Mucosa of stomach (tissue), 1 donor: ENCODE data around the gene VEGFA.

Experiments used
- H3K27me3 ChIP-seq: one replicate; pipeline ENCODE4 v1.7.0; 2013; ENCODE audit warnings: mild to moderate bottlenecking, low read length; ENCODE audit not compliant: control insufficient read depth, insufficient read depth
- H3K36me3 ChIP-seq: one replicate; pipeline ENCODE4 v1.7.0; 2013; ENCODE audit warnings: low read length; ENCODE audit not compliant: control insufficient read depth, insufficient read depth
- H3K4me1 ChIP-seq: one replicate; pipeline ENCODE4 v1.7.0; 2013; ENCODE audit warnings: mild to moderate bottlenecking, low read length; ENCODE audit not compliant: control insufficient read depth, insufficient read depth
- H3K4me3 ChIP-seq: one replicate; pipeline ENCODE4 v1.7.0; 2013; ENCODE audit warnings: low read length
- H3K9ac ChIP-seq: one replicate; pipeline ENCODE4 v1.7.0; 2013; ENCODE audit warnings: mild to moderate bottlenecking, low read length, moderate library complexity
- H3K9me3 ChIP-seq: one replicate; pipeline ENCODE4 v1.7.0; 2013; ENCODE audit warnings: mild to moderate bottlenecking, low read length, moderate library complexity; ENCODE audit not compliant: control insufficient read depth
- donor health status: Pancreatic carcinoma.

VEGFA gene

DNA sequence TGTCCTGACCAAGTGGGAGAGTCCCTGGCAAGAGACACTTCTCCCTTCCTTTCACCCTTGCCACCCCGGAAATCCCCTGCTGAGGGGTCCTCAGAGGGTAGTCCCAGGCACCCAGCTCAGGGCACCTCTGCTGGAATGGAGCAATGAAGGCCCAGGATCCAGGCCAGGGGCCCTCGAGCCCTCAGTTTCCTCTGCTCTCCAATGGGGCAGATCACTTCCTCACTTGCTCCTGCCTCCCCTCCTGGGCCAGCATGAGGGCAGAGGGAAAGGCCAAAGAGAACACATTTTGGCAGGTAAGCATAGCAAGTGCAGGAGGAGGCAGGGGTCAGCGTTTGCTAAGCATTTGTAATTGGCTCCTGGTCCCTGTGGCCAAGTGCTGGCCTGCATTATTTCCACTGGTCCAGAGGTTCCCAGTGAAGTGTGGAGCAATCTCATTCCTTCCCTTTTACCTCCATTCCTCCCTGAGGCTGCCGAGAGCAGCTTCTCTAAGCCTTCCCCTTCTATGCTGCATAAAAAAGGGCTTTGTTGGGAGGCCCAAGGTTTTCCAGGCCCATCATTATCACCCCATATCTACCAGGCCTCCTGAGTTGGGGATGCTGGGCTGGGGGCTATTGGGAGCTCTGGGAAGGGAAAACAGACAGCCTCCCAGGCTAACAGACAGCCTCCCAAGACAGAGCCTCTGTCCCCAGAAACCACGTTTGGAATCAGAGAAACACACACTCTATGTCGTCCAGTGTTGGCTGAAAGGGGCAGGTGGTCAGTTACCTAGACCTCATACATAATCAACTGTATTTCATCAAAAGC, 28.8 kb upstream of the VEGFA start:
- Histone ChIP-seq H3K9ac (no peak overlapping the region), H3K9me3 (no peaks in the 10 kb centered on the region), H3K4me1 (peaks cover 19% of the 10 kb centered on the region), H3K4me3 (no peak overlapping the region), H3K36me3 (no peaks in the 10 kb centered on the region), H3K27me3 (no peaks in the 10 kb centered on the region)

DNA sequence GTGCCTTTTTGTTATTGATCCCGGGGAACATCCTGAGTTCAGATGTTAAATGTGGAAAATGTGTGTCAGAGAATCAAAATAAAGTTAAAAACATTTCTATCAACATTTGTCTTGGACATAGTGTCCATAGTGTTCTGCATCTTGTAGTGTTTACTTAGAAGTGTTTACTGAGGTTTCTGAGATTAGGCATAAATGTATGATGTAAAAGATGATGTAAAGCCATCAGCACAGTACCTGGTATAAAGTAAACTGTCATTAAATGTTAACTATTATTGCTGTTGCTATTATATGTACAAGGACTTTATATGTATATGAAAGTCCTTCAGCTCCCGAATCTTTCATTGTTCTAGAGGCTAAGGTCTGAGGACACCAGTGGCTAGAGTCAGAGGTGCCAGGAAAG, 28.2 kb upstream of the VEGFA start:
- Histone ChIP-seq H3K9ac (no peak overlapping the region), H3K36me3 (no peaks in the 10 kb centered on the region), H3K9me3 (no peaks in the 10 kb centered on the region), H3K27me3 (no peaks in the 10 kb centered on the region), H3K4me3 (no peak overlapping the region), H3K4me1 (peaks cover 19% of the 10 kb centered on the region)

DNA sequence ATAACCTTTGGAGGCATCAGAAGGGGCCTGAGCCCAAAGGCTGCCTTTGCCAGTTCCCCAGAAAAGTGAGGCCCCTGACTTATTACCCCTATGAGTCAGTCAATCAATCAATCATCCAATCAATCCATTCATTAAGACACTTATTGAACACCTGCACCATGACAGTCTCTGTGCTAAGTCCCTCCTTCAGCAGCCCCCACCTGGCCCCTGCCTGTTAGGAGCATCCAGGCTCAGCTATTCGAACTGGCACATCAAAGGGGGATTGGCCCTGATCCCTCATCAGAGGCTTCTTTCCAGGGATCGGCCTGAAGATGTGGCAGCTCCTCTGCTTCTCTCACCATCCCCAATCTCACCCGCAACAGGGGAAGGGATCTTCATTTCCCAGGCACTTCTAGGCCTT, 27.7 kb upstream of the VEGFA start:
- no peaks in the 10 kb centered on the region for H3K27me3 ChIP-seq
- H3K9ac ChIP-seq = no peak overlapping the region
- H3K4me1 ChIP-seq = peaks cover 19% of the 10 kb centered on the region
- no peak overlapping the region for H3K4me3 ChIP-seq
- no peaks in the 10 kb centered on the region for H3K9me3 ChIP-seq
- no peaks in the 10 kb centered on the region for H3K36me3 ChIP-seq

DNA sequence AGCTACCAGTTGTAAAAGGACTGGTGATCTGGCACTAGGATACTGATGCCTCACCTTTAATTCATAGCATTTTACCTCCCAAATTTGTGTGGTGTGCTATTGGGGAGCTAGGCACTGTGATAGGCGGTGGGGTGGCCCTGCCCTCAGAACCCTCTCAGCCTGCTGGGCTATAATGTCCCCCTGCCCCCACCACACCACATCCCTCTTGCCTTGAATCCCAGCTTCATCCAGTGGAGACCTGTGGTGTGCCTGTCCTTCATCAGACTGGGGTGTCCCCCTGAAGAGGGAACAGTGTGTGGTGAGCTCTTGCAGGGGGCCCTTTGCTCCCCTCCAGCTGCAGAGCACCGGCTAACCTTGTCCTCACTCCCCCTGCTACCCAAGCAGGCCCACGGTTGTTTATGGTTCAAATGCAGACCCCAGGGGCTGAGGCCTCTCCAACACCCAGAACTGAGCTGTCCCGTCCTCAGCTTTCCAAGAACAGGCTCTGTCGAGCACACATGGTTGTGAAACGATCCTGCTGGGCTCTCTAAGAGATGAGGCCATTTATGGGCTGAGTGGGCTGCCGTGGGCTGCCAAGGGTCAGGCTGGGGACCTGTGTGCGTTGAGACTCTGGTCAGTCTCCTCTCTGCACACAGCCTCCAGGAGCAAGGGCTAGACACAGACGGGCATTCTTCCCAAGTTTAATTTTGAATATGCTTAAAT, 26.9 kb upstream of the VEGFA start:
- no peak overlapping the region for H3K9ac ChIP-seq
- no peak overlapping the region for H3K4me3 ChIP-seq
- H3K36me3 ChIP-seq = no peaks in the 10 kb centered on the region
- no peaks in the 10 kb centered on the region for H3K9me3 ChIP-seq
- H3K4me1 ChIP-seq = peaks cover 23% of the 10 kb centered on the region
- H3K27me3 ChIP-seq = no peaks in the 10 kb centered on the region

DNA sequence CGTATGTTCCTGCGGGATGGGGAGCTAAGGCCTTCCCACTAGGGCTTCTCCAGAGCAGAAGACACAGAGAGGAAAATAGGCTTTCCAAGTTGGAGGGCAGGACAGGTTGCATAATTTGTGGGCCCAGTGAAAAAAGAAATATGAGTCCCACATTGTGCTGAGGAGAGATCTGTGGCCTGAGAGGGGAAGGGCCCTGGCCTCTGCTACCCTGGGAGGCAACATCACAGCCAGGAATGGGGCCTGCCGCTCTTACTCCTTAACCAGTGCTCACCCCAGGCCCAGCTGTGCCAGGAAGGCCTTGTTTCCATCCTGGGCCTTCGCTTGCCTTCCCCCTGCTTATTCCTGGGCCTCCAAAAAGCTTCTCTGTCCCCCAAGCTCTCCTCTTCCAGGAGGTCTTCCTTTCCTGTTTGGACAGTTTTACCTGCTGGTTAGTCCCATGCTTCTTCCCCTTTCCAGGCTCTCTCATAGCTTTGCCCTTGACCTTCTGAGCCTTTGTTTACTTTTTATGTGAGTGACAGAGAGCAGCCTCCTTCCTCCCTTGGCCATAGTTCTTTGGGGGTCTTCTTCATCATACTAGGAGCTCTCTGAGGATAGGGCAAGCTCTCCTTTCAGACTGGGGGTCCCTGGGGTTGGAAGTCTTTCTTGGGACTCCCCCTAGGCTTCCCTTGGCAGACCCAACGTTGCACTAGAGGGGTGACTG, 26.2 kb upstream of the VEGFA start:
- no peak overlapping the region for H3K9ac ChIP-seq
- peaks cover 19% of the 10 kb centered on the region for H3K4me1 ChIP-seq
- H3K36me3 ChIP-seq = no peaks in the 10 kb centered on the region
- H3K9me3 ChIP-seq = no peaks in the 10 kb centered on the region
- no peak overlapping the region for H3K4me3 ChIP-seq
- no peaks in the 10 kb centered on the region for H3K27me3 ChIP-seq

DNA sequence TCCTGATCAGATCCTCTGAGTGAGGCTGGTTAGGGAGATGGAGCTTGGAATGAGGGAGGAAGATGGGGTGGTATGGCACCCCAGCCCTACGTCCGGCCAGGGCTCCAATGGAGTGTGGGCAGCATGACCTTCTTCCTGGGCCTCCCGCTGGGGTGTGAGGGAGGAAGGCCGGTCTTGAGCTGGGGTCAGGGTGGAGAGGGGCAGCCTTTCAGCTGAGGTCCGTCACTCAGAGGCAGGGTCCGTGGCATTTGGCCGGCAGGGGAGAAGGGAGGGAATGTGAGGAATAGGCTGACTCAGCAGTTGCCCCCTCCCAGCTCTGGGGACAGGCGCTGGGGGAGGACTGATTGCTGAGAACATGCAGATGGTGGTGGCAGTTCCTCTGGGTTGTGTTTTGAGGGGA, 25.5 kb upstream of the VEGFA start:
- Histone ChIP-seq H3K27me3 (no peaks in the 10 kb centered on the region), H3K9me3 (no peaks in the 10 kb centered on the region), H3K4me1 (peaks cover 12% of the 10 kb centered on the region), H3K36me3 (no peaks in the 10 kb centered on the region), H3K9ac (no peak overlapping the region), H3K4me3 (no peak overlapping the region)

DNA sequence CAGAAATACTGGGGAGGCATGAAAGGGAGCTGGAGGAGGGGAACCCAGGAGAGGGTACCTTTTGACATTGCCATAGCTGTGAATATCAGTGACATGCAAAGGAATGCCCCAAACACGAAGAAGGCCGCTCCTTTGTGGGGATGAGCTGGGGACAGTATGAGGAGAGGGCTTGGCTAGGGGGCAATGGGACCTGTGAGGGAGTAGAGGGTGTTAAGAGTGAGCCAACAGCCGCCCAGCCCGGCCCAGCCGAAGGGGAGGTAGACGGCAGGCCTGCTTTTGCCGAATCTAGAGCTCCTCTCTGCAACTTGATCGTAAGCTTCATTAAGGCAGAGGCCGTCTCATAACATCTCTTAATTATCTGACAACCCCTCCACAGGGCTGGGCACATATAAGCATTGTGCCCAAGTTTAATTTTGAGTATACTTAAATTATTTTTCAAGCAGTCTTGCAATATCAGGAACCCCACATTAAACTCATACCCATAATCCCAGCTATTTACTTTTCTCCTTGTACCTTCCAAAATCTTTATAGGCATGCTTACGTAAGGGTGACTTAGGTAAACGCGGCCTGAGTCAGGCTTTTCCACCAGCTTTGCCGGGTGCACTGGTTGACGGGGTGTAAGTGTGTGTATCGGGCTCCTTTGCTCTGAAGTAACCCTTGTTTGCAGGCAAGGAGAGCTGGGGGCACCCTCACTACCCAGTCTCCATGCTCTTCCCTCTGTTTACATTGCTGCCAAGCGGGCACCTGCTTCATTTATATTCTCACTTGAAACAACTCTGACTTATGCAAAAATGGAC, 24.9 kb upstream of the VEGFA start:
- peaks cover 7% of the 10 kb centered on the region for H3K4me1 ChIP-seq
- no peaks in the 10 kb centered on the region for H3K27me3 ChIP-seq
- no peaks in the 10 kb centered on the region for H3K9me3 ChIP-seq
- no peaks in the 10 kb centered on the region for H3K36me3 ChIP-seq
- no peak overlapping the region for H3K4me3 ChIP-seq
- no peak overlapping the region for H3K9ac ChIP-seq

DNA sequence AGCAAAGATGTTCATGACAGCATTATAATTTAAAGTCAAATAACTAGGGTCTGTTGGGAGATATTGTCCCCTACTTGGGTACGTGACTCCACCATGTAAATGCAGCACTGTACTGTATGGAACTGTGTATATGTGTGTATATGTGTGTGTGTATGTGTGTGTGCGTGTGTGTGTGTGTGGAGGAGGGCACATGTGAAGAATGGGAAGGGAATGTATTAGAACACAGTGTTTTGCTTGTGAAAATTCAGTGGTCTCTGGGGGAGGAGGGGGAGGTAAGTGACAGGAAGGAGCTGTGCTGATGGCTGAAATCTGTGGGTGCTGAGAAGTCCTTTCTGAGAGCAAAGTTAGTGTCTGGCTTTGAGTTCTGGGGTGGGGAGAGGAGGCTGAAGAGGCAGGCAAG, 23.9 kb upstream of the VEGFA start:
- H3K36me3 ChIP-seq = no peaks in the 10 kb centered on the region
- H3K4me3 ChIP-seq = no peak overlapping the region
- H3K9ac ChIP-seq = no peak overlapping the region
- no peaks in the 10 kb centered on the region for H3K27me3 ChIP-seq
- H3K9me3 ChIP-seq = no peaks in the 10 kb centered on the region
- H3K4me1 ChIP-seq = peaks cover 7% of the 10 kb centered on the region

DNA sequence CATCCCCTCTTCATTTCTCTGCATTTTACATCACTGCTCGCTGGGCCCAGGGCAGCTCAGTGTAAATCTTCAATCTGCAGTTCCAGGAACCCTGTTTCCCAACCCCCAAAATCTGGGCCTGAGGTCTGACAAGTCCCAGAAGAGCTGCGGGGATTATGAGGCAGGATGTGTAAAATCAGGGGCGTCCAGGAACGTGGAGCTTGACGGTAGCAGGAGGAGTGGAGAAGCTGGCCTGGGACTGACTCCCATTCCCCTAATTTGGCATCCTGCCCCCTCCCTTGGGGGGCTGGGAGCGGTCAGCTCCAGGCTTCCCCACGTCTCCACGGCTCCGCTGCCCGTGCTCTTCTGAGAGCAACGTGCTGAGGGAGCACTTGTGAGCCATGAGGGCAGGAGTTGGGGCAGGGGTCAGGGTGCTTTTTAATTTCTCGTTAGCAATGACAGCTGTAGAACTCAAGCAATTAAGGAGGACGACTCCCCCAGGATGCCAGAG, 23.4 kb upstream of the VEGFA start:
- Histone ChIP-seq H3K4me1 (peaks cover 7% of the 10 kb centered on the region), H3K9ac (no peak overlapping the region), H3K4me3 (no peak overlapping the region), H3K9me3 (no peaks in the 10 kb centered on the region), H3K27me3 (no peaks in the 10 kb centered on the region), H3K36me3 (no peaks in the 10 kb centered on the region)

DNA sequence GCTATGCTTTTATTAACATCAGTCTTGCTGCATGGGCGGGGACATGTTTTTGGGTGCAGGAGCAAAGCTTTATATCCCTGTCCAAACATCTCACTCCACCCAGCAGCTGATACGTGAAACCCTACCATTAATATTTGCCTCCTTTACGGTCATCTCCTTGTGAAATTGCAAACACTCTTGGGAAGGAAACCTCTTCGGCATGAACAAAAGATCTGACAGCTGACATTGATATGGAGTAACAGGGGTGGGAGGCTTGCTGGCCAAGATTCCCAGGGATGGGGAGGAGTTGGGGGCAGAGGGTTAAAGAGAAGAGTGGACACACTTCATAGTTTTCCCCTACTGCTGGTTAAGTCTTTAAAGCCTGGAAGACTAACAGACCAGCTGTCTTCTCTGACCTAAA, 22.2 kb upstream of the VEGFA start:
- Histone ChIP-seq H3K4me3 (no peak overlapping the region), H3K9ac (no peak overlapping the region), H3K4me1 (peaks cover 7% of the 10 kb centered on the region), H3K9me3 (no peaks in the 10 kb centered on the region), H3K36me3 (no peaks in the 10 kb centered on the region), H3K27me3 (no peaks in the 10 kb centered on the region)

DNA sequence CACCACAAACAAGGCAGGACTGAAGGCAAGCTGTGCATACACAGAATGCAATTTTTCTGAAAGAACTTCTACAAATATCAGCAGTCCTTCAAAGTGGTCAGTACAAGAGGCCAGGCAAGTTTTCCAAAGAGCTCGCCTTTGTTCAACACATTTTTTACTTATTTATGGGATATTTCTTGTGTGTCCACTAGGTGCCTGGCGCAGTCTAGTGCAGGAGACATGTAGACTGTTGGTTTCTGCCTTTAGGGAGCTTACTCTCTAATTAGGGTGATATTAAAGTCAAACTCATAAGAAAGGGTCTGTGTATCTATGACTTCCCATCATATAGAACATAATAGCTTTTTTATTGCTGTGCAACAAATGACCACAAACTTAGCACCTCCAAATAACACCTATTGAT, 21.2 kb upstream of the VEGFA start:
- H3K4me3 ChIP-seq = no peak overlapping the region
- H3K9ac ChIP-seq = no peak overlapping the region
- no peaks in the 10 kb centered on the region for H3K9me3 ChIP-seq
- H3K36me3 ChIP-seq = no peaks in the 10 kb centered on the region
- no peaks in the 10 kb centered on the region for H3K27me3 ChIP-seq
- H3K4me1 ChIP-seq = peaks cover 7% of the 10 kb centered on the region
